Esophagus squamous epithelium (tissue), 5 donors: ENCODE data around the gene PAGR1. TPM values are rescaled to one million over a fixed set of nuclear protein-coding genes. Genes with fewer than 3 reads are reported as not detected.

Source experiments
- DNase-seq: peaks from one replicate; lab custom pipeline; 2025; lab: John Stamatoyannopoulos, UW
- H3K27ac ChIP-seq, 4 donors: fragments of 200-600 bp; sonication (generic); one replicate each; pipeline ENCODE4 v1.5.1; 2016 to 2019; ENCODE audit warnings: mild to moderate bottlenecking in 1 of 4
- H3K27me3 ChIP-seq, 4 donors: fragments of 200-600 bp; sonication (generic); 1 replicate in 3 of 4; 2 replicates in 1 of 4; pipeline versions ENCODE4 v1.5.1 to v1.6.0; 2017 to 2021; ENCODE audit warnings: antibody characterized with exemption in 1 of 4
- H3K36me3 ChIP-seq, 3 donors: fragments of 200-600 bp; sonication (generic); one replicate each; pipeline ENCODE4 v1.5.1; 2016 to 2019
- H3K4me1 ChIP-seq, 3 donors: fragments of 200-600 bp; sonication (generic); one replicate each; pipeline ENCODE4 v1.5.1; 2017 to 2019
- H3K4me3 ChIP-seq, 4 donors: fragments of 200-600 bp; sonication (generic); 1 replicate in 3 of 4; 2 replicates in 1 of 4; pipeline ENCODE4 v1.5.1; 2016 to 2019; ENCODE audit warnings: mild to moderate bottlenecking in 2 of 4, moderate library complexity in 1 of 4
- H3K9me3 ChIP-seq, 3 donors: fragments of 200-600 bp; sonication (generic); one replicate each; pipeline ENCODE4 v1.5.1; 2016 to 2019
- CTCF ChIP-seq, 6 experiments: fragments of 450-650 bp in 4 of 6; fragments of 200-600 bp in 2 of 6; sonication (generic) in 2 of 6; IDR thresholded peaks; one replicate each; pipeline ENCODE4 v1.5.1; 2016 to 2019; ENCODE audit warnings: antibody characterized with exemption in 6 of 6, mild to moderate bottlenecking in 4 of 6, moderate library complexity in 4 of 6
- POLR2A ChIP-seq, 4 donors: fragments of 450-650 bp; IDR thresholded peaks; one replicate each; pipeline ENCODE4 v1.6.1; 2017; ENCODE audit warnings: antibody characterized with exemption in 4 of 4, mild to moderate bottlenecking in 4 of 4, moderate library complexity in 3 of 4
- WGBS, 2 donors: methylation state at CpG; one replicate each; pipeline ENCODE4 v1.1.5; 2018; 5-methylcytosine and 5-hydroxymethylcytosine counted together
- intact Hi-C: fragments of 100-400 bp; cut with DNase I; formaldehyde crosslinking; loops from one replicate; pipeline ENCODE4 v1.15.0; 2022
- total RNA-seq, 4 donors: library from RNA; depleted of rRNA; stranded (reverse); fragments of >200 nt; gene quantifications; one replicate each; pipeline ENCODE4 v1.1.0, GENCODE V29; 2016
- donor health status: DM: yes; HTN: yes; CAD: no.

The PAGR1 gene
- total RNA-seq, 4 donors from 2014 or later: 25.4 to 37.6 (median 32.8) TPM

GRCh38 chr16:29834079-29834478 is 18.1 kb downstream of the PAGR1 start:
- Histone ChIP-seq H3K9me3 (no peaks in the 10 kb centered on the region), H3K27me3 (no peaks in the 10 kb centered on the region), H3K4me3 (no peak overlapping the region), H3K27ac (no peak overlapping the region), H3K36me3 (peaks cover 26 to 95% (median 61%) of the 10 kb centered on the region in 3 donors), H3K4me1 (peaks cover 0 to 21% (median 0%) of the 10 kb centered on the region in 3 donors)
- WGBS, 2 donors: 83 to 96% methylated on average over 4 to 5 of the region's 5 CpGs
- DNase-seq: no peak
- TF ChIP-seq CTCF (IDR thresholded peaks at IDR 0.05) (no peak), POLR2A (IDR thresholded peaks at IDR 0.05) (no peak)
- intact Hi-C loops: no loop called here

- Histone ChIP-seq H3K27ac (no peak overlapping the region), H3K4me3 (no peak overlapping the region), H3K9me3 (no peaks in the 10 kb centered on the region), H3K27me3 (no peaks in the 10 kb centered on the region), H3K4me1 (peaks cover 0 to 8% (median 0%) of the 10 kb centered on the region in 3 donors), H3K36me3 (peaks cover 32 to 100% (median 61%) of the 10 kb centered on the region in 3 donors)
- intact Hi-C loops: no loop called here
- WGBS, 2 donors: 87 to 89% methylated on average over 6 to 7 of the region's 7 CpGs
- TF ChIP-seq CTCF (IDR thresholded peaks at IDR 0.05) (no peak), POLR2A (IDR thresholded peaks at IDR 0.05) (no peak)
- no peak for DNase-seq
These were observed 20.0 kb downstream of the PAGR1 start for GRCh38 chr16:29835926-29836325.

- no peak for DNase-seq
- Histone ChIP-seq H3K27me3 (no peaks in the 10 kb centered on the region), H3K4me3 (no peak overlapping the region), H3K27ac (no peak overlapping the region), H3K36me3 (peaks cover 35 to 100% (median 66%) of the 10 kb centered on the region in 3 donors), H3K4me1 (peaks cover 0 to 1% (median 0%) of the 10 kb centered on the region in 3 donors), H3K9me3 (no peaks in the 10 kb centered on the region)
- TF ChIP-seq POLR2A (IDR thresholded peaks at IDR 0.05): no peak
- no peak for TF ChIP-seq CTCF (IDR thresholded peaks at IDR 0.05)
- intact Hi-C loops: no loop called here
- WGBS, 2 donors: 81 to 89% methylated on average over 6 to 12 of the region's 15 CpGs
These were observed 20.7 kb downstream of the PAGR1 start for GRCh38 chr16:29836623-29837022.

- intact Hi-C loops: no loop called here
- 96 to 99% methylated on average over 5 of the region's 5 CpGs for WGBS, 2 donors
These were observed 21.9 kb downstream of the PAGR1 start for GRCh38 chr16:29837841-29838240.

GRCh38 chr16:29839822-29840221 is 23.9 kb downstream of the PAGR1 start:
- Histone ChIP-seq H3K27ac (no peak overlapping the region), H3K36me3 (peaks cover 38 to 99% (median 63%) of the 10 kb centered on the region in 3 donors), H3K27me3 (no peaks in the 10 kb centered on the region), H3K4me3 (no peak overlapping the region), H3K4me1 (no peaks in the 10 kb centered on the region), H3K9me3 (no peaks in the 10 kb centered on the region)
- intact Hi-C loops: no loop called here
- TF ChIP-seq CTCF (IDR thresholded peaks at IDR 0.05) (no peak), POLR2A (IDR thresholded peaks at IDR 0.05) (no peak)
- WGBS, 2 donors: 82 to 87% methylated on average over 2 to 4 of the region's 6 CpGs
- no peak for DNase-seq

More at GRCh38 chr16:29837841-29838240, 21.9 kb downstream of the PAGR1 start:
- Histone ChIP-seq H3K27me3 (no peaks in the 10 kb centered on the region), H3K9me3 (no peaks in the 10 kb centered on the region), H3K27ac (no peak overlapping the region), H3K36me3 (peaks cover 38 to 100% (median 72%) of the 10 kb centered on the region in 3 donors), H3K4me3 (no peak overlapping the region), H3K4me1 (no peaks in the 10 kb centered on the region)
- DNase-seq: no peak
- no peak for TF ChIP-seq POLR2A (IDR thresholded peaks at IDR 0.05)
- no peak for TF ChIP-seq CTCF (IDR thresholded peaks at IDR 0.05)
